HepG2 (cell line): ENCODE data around the gene YY1AP1.

Experiments used
- ERF ChIP-seq: IDR thresholded peaks from 2 replicates; pipeline ENCODE4 v1.6.1; 2018; ENCODE audit warnings: missing biosample characterization, missing genetic modification reagents
- GTF2F1 ChIP-seq: fragments of 150-350 bp; IDR thresholded peaks from 2 replicates; pipeline ENCODE4 v1.6.1; 2014; ENCODE audit warnings: low read length
- PAF1 ChIP-seq: IDR thresholded peaks from 2 replicates; pipeline ENCODE4 v1.6.1; 2016; ENCODE audit warnings: missing genetic modification reagents, missing compliant biosample characterization
- POLR2AphosphoS2 ChIP-seq: IDR thresholded peaks from 2 replicates; pipeline ENCODE4 v1.6.1; 2011; ENCODE audit warnings: low read depth, low read length, improper control_type of control experiment
- RBAK ChIP-seq: sonication (generic); formaldehyde crosslinking; IDR thresholded peaks from 2 replicates; pipeline ENCODE4 v1.5.1; 2020; ENCODE audit warnings: mild to moderate bottlenecking, missing genetic modification reagents
- SP1 ChIP-seq, 2 experiments: fragments of 450-650 bp in 1 of 2; sonication (generic) in 1 of 2; formaldehyde crosslinking in 1 of 2; IDR thresholded peaks; 2 replicates each; pipeline versions ENCODE4 v1.4.0 to v1.6.1; 2016 to 2020; ENCODE audit warnings: missing genetic modification reagents in 1 of 2

DNA sequence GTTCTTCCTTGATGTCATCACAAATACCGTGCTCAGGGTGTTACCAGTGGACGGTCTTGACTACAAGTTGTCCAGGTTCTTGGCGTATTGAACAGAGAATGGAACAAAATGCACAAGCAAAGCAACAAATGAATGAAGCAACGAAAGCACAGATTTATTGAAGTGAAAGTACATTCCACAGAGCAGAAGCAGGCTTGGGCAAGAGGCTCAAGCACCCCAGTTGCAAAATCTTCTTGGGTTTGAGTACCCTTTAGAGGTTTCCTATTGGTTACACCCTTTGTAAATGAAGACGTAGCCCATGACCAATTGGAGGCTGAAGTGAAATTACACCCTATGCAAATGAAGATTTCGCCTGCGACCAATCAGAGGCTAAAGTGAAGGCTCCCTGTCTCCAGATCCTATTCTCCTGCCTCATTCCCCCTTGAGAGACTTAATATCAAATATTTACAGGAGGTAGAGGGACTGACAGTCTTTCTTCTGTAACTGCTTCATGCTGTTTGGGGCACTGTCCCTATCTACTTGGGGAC, 38.3 kb downstream of the YY1AP1 start:
- TF ChIP-seq RBAK (CRISPR knock-in tag) (no peak), SP1 (IDR thresholded peaks at IDR 0.05) (no peak), SP1 (CRISPR knock-in tag; IDR thresholded peaks at IDR 0.05) (no peak), POLR2AphosphoS2 (no peak), ERF (CRISPR knock-in tag) (no peak), GTF2F1 (no peak), PAF1 (CRISPR knock-in tag) (no peak)
